NCI-H1694 (cell line): ENCODE measurements around the gene EHMT1.
"Not testable (repeated sequence)": the region's sequence is repeated elsewhere in the genome, so short reads cannot be mapped to it uniquely, and the experiment has no call there.

ENCODE experiments used
- DNase-seq: peaks from one replicate; lab custom pipeline; 2025; lab: John Stamatoyannopoulos, UW

EHMT1 gene

DNA sequence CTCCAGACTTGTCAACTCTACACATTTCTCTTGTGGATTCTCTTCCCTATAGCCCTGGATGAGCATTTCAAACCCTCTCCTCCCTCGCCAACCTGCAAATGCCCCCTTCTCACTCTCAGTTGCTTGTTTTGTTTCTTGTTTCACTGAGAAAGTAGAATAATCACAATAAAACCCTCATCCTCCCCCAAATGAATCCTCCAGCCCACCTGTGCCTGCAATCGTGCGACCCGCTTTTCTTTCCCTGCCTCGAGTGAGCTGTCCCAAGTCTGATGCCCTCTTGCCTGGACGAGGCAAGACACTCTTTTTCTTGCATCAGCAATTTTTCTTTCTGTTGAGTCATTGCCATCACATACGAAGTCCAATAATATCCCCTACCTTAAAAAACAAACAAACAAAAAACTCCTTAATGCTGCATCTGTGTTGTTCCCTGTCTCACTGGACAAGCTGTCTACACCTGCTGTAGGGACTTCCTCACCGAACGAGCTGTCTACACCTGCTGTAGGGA, 255.1 kb downstream of the EHMT1 start:
- no peak for DNase-seq

DNA sequence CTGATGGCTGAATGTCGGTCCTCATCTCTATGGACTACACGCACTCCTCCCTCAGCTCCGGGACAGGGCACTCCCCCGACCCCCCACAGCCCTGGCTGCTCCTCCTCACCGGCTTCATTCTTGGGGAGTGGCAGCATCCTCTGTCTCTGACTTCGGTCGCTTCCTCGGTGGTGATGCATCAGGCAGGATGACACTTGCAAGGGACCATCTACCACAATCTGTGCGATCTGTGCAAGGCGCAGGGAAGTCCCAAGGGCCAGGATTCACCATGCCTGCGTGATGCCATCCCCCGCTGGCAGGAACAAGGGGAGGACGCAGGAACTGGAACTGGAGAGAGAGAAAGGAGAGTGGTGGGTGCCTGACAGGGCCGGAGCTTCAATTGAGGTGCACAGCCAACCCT, 256.5 kb downstream of the EHMT1 start:
- DNase-seq, result no peak

DNA sequence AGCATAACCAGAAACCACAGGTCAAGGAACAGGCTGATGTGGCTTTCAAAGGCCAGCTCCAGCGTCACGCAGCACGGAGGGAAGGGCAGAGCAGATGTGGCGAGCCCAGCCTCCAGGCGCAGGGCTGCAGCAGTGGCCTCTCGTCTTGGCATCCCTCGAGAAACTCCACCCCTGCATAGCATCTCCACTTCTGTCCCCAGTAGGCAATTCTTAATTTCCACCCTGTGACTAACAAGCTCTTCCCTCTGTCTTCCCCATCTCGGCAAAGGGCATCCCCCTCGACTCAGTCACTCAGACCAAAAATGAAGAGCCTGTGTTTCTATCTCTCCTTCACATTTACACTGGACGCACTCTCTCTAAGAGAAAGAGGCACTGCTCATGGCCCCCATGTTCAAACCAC, 257.0 kb downstream of the EHMT1 start:
- DNase-seq, result no peak

DNA sequence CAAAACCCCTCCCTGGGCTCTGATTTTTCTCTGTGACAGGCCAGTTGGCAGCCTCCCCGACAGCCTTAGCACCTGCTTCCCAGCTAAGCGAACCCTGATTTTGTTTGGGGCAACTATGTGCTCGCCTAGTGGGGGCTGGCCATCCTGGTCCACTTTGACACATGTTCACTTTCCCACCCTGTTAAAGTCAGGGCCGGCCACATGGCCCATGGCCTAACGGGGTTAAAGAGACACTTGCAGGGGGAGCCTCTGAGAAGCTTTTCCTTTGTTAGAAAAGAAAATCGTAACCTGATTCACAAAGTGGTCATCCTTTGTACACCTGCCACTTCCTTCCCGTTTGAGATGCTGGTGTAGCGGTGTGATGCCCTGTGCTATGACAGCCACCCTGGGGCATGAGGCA, 257.5 kb downstream of the EHMT1 start:
- DNase-seq, result no peak

DNA sequence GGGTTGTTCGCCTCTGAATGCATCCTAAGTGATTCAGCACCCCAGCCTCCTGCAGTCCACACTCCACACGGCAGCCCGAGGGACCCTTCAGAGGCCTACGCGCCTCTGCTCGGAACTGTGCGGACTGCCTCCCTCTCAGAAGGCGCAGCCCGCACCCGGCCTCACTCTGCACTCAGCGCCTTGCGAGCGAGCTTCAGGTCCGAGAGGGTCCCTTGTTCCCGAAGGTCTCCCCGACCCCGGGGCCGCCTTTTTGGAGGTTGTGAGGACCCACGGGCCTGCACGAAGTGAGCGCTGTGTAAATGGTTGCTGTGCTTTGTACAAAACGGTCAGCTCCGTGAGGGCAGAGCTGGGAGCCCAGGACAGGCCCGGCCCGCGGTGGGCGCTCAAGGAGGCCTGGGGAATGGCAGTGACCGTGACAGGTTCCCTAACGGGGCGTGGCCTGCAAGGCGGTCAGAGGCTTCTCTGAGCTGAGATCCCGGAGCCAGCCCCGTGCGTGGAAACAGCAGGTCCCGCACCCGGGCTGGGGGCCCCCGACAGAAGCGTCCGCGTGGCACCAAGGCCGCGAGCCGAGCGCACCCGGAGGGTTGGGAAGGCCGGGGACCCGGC, 258.1 kb downstream of the EHMT1 start:
- no peak for DNase-seq

DNA sequence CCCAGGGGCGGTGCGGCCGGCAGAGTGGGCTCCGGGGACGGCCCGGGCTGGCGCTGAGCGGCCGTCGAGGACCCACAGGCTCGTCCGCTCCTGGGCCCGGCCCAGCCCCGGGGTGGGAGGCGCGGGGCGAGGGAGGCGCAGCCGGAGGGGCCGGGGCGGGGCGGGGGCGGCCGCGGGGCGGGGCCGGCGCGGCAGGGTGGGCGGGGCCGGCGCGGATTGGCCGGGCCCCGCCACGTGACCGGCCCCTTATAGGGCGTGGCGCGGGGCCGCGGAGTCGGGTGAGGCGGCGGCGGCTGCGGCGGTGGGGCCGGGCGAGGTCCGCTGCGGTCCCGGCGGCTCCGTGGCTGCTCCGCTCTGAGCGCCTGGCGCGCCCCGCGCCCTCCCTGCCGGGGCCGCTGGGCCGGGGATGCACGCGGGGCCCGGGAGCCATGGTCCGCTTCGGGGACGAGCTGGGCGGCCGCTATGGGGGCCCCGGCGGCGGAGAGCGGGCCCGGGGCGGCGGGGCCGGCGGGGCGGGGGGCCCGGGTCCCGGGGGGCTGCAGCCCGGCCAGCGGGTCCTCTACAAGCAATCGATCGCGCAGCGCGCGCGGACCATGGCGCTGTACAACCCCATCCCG, 258.8 kb downstream of the EHMT1 start, which contains the start of gene CACNA1B:
Gene CACNA1B, plus strand, starts transcription at position 277 of the 617 bp plus-strand sequence. Its CDS starts 152 bp downstream, at position 429.
- not testable (repeated sequence) for DNase-seq

DNA sequence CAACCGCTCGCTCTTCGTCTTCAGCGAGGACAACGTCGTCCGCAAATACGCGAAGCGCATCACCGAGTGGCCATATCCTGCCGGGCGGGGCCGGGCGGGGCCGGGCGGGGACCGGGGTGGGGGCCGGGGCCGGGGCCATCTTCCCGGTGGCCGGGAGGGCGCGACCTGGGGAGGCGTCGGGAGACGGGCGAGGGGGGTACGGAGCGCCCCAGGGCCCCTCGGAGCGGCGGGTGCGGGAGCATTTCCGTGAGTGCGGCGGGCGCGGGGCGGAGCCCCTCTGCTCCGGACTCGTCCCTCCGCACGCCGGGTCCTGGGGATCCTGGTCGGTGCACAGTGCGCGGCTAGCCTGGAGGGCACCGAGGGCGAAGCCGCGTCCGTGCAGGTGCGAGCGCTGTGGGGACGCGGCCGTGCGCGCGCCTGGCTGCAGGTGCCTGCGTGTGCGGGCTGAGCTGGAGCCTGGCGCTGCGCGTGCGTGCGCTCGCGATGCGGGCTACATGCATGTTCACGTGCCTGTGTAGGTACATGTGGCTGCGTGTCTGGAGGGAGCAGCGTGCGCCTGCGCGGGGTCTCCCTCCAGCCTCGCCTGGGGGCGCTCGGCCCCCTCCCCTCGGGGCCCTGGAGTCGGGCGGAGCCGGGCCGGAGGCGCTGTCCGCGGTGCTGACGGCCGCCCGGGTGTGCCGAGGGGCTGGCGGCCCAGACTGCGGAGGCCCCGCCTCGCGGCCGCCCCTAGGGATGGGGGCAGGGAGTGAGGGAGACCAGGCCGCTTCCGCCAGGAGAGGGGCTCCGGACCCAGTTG, 259.5 kb downstream of the EHMT1 start:
- no peak for DNase-seq

DNA sequence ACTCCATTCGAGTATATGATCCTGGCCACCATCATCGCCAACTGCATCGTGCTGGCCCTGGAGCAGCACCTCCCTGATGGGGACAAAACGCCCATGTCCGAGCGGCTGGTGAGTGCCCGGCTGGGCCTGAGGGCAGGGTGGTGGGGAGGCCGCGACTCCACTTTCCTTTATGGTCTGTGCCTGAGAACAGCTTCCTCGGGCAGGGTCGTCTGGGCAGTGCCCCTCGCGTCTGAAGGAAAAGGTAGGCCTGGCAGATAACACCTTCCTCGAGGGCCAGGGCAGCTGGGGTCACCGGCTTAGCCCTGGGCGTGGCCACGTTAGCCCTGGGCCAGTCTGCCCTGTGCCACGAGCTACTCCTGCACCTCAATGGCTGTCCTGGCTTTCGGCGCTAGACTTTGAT, 260.2 kb downstream of the EHMT1 start:
- DNase-seq, result no peak

DNA sequence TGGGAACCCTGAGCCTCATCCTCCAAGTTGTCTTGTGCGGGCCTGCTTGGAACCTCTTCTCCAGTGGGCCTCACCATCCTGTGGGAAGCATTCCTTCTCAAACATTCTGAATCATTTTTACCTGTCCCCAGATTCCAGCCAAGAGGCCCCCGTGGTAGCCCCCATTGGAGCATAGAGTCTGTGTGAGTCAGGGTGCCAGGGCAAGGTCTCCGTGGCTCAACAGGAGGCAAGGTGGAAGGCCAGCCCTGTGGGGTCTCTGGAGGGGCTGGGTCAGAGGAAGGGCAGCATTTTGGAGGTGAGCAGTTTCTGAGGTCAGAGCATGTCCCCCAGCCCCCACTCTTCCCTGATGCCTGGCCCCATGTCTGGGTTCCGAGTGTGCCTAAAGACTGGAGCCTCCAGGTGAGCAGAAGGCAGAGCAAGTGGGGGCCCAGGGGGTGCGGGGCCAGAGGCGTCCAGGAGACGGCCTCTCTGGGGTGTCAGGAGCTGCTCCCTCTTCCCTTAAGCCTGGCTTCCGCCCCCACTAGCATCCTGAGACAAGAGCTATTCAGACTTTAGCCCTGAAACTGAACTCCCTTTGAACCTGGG, 260.9 kb downstream of the EHMT1 start:
- DNase-seq, result no peak

DNA sequence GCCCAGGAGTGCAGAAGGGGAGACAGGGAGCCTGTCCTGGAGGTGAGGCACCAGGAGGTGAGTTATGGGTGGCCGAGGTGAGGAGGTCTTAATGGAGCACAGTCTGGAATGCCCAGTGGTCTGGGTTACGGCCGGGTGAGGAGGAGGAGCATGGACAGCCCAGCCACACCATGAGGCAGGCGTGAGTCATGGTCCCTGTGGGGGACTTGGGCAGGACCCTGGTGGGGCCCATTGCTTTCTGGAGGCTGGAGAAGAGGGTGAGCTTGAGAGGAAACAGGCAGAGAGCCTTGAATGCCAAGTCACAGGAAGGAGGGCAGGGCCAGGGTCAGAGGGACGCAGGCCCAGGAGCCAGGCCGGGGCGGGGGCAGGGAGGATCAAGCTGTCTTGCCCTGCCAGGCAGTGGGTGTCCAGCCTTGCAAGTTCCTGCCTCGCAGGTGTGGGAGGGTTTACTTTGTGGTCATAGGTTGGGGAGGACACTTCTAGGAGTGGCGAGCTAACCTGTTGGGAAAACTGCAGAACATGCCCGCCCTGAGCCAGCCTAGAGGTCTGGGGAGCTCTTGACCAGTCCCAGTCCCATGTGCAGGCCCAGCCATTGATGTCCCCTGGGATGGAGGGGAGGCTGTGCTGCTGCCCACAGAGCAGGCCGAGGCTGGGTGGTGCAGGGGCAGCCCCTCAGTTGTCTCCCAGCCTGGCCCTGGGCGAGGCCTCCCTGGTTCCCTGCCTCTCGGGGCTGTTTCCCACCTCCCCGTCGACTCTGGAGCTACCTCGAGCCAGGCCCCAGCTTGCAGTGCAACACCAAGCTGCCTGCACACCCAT, 261.6 kb downstream of the EHMT1 start:
- DNase-seq, result no peak

DNA sequence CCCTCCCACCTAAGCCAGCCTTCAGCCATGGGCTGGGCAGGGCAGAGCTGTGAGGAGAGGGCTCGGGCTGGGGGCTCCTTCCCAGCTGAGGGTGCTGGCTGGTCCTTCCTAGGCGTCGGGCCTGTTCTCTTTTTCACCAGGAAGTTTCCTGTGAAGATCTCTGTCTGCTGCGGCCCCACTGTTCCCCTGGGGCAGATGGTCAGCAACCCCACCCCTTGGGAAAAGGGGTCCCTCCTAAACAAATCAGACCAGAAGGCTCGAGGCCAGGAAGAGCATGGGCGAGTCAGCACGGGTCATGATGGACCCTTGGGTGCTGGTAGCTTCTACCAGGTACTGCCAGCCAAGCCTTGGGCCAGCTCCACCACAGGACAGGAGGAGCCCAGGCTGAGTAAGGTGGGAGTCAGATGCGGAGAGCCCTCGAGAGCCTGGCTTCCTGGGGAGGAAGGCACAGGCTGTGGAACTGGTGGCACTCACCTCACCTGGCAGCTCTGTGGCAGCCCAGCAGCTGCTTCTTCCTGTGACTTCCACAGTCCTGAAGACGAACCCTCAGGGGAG, 262.2 kb downstream of the EHMT1 start:
- DNase-seq, result no peak

DNA sequence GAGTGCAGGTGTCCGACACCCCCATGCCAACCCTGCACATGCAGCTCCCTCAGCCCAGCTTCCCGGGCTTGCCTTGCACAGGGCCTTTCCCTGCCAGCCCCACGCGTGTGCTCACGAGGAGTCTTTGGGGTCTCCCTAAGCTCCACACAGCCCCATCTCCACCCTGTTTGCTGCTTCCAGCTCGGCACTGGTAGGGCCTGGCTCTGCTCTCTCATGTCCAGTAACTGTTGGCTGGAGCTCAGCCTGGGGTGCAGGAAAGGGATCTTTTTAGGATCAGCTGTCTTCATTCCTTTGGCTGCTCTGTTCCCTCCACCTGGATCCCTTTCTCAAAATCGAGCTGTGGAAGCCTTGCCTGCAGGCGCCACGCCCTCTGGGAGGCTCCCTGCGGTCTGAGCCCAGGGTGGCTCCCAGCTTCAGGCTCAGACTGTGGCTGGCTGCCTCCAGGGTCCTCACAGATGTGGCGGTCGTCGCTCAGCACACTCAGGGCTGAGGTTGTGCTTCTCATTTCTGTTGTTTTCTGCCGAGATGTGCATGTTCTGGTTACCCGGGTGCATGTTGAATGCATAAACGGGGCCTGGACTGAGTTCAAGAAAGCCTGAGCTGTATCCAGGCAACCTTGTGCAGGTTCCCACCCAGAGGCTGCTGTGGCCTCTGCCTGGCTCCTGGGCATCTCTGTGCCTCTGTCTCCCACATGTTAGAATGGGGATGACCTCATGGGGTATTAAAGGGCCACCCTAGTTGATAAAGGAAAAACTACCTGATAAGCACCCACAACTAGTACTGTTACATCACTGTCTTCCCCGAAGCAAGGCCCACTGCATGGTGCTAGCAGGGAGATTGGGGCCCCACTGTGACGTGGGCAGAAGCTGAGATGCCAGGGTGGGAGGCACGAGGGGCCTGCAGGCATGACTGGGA, 263.0 kb downstream of the EHMT1 start:
- DNase-seq, result no peak

DNA sequence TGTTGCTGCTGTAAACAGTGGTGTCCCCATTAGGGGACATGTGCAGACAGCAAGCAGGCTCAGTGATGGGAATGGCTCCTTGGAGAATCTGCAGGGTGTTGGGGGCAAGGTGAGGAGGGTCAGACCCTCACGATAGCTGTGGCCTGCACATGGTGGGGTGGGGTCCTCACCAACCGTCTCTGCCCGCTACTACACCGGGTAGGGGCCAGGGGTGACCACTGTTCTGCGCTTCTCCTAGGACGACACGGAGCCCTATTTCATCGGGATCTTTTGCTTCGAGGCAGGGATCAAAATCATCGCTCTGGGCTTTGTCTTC, 263.7 kb downstream of the EHMT1 start:
- DNase-seq, result no peak

DNA sequence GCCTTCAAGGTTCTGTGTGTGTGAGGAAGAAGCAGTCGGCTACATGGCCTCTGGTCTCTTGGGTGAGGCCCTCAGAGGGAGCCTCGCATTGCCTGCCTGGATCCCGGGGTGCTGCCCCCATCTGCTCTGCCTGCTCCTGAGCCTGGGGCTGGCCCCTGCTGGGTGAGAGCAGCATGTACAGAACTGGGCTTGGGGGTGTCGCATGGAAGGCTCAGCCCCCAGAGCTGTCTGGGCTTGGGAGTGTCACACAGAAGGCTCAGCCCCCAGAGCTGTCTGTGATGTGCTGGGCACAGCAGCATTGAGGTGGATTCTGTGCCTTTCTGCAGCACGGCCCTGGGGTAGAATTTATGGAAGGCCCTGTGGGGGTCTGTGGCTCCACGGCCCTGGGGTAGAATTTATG, 265.2 kb downstream of the EHMT1 start:
- not testable (repeated sequence) for DNase-seq

DNA sequence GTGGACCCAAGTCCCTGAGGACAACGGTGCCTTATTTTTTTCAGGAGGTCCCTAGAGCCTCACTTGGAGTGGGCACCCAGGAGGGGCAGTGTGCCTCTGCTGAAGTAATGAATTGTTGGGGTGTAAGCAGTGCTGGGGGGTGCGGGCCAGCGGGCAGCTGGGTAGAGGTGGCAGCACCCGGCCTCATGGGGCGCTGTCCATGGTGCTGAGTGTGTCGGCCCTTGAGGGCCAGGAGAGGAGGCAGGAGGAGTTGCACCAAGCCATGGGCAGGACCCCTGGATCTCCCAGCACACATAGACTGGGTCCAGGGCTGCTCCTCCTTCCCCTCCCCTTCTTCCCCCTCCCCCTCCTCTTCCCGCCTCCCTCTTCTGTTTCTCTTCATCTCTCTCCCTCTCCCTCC, 265.7 kb downstream of the EHMT1 start:
- DNase-seq, result not testable (repeated sequence)

DNA sequence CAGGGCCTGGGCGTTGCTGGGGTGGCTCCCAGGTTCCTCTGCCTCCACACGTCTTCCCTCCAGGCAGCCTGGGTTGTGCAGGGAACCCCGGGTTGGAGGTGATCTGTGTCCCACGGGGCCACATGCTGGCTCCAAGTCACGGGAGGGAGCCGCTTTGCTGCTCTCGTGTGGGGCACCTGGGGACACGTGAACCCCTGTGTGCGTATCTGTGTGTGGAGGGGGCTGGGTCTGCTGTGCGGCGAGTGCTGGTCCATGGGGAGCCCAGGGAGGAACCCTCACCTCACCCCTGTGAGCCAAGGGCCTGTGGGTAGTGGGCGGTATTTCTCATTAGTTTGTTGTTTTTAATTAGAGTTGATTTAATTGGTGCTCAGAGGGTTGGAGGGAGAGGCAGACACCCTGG, 266.3 kb downstream of the EHMT1 start:
- DNase-seq, result not testable (repeated sequence)
